Measurements from ENCODE around the gene ATF2.

DNA sequence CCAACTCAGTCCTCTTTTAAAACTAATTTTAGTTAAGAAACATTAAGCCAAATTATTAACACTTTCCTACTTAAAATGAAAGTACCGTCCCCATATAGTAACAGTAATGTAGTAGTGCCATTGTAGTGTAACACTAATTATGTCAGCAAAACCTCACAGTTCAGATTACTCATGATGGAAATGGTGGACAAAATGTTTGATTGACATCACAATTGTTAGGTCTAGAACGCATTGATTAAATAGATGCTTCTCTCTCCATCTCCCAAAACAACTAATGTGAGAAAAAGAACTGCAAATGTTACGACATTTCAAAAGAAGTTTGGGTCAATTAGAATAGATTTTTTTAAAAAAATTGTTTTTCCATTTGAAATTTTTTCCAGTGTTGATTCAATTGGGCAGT, 1.2 kb upstream of the ATF2 start:
- TF ChIP-seq POLR2AphosphoS5 (IDR thresholded peaks at IDR 0.05; ENCODE audit: low read depth, low read length) (no peak), POLR2A (IDR thresholded peaks at IDR 0.05; ENCODE audit: low read depth, low read length) (no peak)
